ENCODE measurements around the gene STAC3.
A peak's percentile ranks its signal among the peaks of the same experiment; 100 is the strongest.

STAC3 gene

DNA sequence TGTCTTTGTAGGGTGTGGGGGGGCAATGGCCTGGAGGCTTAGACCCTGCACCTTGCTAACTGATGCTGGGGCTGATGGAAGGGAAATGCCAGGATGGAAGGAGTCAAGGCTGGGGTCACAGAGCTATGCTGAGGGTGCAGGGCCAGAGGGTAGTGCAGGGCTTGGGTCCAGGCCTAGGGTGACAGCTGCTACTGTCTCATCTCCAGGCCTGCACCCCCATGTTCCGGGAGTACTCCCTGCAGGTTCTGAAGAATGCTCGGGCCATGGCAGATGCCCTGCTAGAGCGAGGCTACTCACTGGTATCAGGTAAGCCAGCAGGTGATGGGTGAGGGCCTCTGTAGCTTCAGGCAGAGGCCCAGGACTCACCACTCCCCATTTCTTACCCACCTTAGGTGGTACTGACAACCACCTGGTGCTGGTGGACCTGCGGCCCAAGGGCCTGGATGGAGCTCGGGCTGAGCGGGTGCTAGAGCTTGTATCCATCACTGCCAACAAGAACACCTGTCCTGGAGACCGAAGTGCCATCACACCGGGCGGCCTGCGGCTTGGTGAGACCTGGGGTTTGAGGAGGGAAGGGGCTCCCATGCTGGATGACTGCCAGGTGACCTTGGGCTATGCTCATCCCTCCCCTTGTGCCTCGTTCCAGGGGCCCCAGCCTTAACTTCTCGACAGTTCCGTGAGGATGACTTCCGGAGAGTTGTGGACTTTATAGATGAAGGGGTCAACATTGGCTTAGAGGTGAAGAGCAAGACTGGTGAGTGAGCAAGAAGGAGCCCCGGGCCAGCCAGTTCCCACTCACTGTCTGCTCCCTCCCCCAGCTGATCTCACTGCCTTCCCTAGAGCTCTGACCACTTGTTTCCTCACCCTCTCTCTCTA is 17.4 kb downstream of the STAC3 start:
- no peak for TF ChIP-seq TAF1 (IDR thresholded peaks at IDR 0.05; ENCODE audit: borderline replicate concordance, low read depth, low read length)
- DNase-seq (ENCODE audit: insufficient read length): no peak
- FAIRE-seq: no peak

GRCh38 chr12:57232156-57232756 is 18.7 kb downstream of the STAC3 start:
- DNase-seq (ENCODE audit: insufficient read length) (no peak), FAIRE-seq (no peak)
- no peak for TF ChIP-seq TAF1 (IDR thresholded peaks at IDR 0.05; ENCODE audit: borderline replicate concordance, low read depth, low read length)
- no peak for TF ChIP-seq POLR2A (IDR thresholded peaks at IDR 0.05; ENCODE audit: low read depth, low read length)

- TF ChIP-seq POLR2A (IDR thresholded peaks at IDR 0.05; ENCODE audit: low read depth, low read length): no peak
- no peak for TF ChIP-seq TAF1 (IDR thresholded peaks at IDR 0.05; ENCODE audit: borderline replicate concordance, low read depth, low read length)
- TF ChIP-seq POLR2AphosphoS5 (IDR thresholded peaks at IDR 0.05; ENCODE audit: low read depth, low read length): no peak
- DNase-seq (ENCODE audit: insufficient read length) (no peak), FAIRE-seq (no peak)
These were observed 19.5 kb downstream of the STAC3 start for GRCh38 chr12:57231276-57232021.

DNA sequence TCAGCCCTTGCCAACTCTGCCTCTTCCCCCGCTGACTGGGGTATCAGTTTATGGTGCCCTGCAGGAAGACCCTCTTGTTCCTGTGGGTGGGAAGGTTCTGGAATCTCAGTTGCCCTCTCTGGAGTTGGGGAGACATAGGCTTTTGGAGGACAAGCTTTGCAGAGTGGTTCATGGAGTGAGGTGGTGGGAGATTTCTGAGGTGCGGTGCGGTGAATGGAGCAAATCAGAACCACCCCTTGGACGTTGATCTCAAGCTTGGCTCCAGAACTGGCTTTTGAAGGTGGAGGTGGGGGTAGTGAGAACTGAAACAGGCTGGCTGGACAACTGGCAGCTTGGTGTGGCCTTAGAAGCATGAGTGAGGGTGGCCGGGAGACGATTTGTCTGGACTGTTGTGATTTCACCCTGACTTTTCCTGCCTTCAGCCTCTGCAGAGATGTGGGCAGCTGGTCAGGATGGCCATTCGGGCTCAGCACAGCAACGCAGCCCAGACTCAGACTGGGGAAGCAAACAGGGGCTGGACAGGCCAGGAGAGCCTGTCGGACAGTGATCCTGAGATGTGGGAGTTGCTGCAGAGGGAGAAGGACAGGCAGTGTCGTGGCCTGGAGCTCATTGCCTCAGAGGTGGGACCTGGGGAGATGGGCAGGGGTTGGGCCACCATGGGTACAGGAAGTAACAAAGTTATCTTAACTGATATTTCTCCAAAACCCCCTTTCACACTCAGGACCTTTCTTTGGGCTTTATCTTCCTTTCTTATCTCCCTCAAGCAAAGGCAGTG is 20.4 kb downstream of the STAC3 start:
- TF ChIP-seq TAF1 (IDR thresholded peaks at IDR 0.05; ENCODE audit: borderline replicate concordance, low read depth, low read length) (no peak), POLR2A (IDR thresholded peaks at IDR 0.05; ENCODE audit: low read depth, low read length) (peak; percentile 7; the same call in 1 of the 2 replicates)
- DNase-seq (ENCODE audit: insufficient read length) (no peak), FAIRE-seq (no peak)

DNA sequence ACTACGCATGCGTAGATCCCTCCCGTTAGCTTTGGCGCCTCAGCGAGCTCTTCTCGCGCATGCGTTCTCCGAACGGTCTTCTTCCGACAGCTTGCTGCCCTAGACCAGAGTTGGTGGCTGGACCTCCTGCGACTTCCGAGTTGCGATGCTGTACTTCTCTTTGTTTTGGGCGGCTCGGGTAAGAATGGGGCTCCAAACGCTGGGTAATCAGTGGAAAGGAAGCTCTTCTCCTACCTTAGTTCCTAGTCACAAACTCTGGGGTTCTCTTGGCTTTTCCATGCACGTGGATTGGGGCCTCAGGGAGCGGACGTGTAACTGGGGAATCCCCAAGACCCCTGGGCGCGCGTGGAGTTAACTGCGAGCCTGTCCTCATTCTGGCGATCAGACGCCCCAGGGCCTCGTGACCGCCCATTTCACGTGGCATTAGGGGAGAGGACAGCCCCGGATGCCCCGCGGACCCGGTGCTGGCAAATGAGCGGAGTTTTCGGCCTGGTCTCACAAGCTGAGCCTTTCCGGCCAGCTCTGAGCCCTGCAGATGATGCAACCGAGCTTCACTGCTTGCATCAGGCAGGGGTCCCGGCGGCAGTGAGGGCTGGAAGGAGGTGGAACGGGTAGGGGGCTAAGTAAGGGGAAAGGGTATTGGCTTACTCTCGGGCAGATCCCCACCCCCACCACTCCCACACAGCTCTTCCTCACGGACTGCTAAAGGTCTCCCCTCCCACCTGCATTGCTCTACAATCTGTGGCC is 21.2 kb downstream of the STAC3 start, which contains the start of gene SHMT2:
Gene SHMT2, plus strand, starts transcription at position 78 of the 747 bp plus-strand sequence. Its CDS starts 68 bp downstream, at position 146.
- DNase-seq (ENCODE audit: insufficient read length) (peak; percentile 98), FAIRE-seq (peak; percentile 98)
- TF ChIP-seq POLR2A (IDR thresholded peaks at IDR 0.05; ENCODE audit: low read depth, low read length): peak; percentile 59
- no peak for TF ChIP-seq TAF1 (IDR thresholded peaks at IDR 0.05; ENCODE audit: borderline replicate concordance, low read depth, low read length)
- TF ChIP-seq POLR2AphosphoS5 (IDR thresholded peaks at IDR 0.05; ENCODE audit: low read depth, low read length): peak; percentile 70

DNA sequence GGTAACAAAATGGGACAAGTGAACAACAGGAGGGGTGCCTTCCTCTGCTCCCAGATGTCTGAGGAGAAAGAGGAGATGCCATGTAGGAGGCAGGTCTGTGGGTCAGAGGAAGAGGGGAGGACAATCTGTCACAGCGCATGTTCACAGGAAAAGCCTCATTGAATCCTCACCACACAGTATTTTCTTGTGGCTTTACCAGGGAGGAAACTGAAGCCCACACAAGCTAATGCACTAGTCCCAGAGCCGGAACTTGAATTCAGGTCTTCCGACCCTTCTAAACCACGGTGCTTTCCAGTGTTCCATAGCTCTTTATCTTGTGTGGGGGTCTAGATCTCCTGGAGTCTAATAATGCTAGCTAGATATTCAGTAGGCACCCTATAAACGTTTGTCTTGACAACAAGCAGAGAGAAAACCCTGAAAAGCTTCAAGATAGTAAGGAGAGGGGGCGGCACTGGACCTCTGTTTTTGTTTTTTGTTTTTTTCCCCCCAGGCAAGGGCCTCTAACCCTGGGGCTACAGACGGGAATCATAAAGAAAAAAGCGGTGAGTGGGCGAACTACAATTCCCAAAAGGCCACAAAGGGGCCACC is 21.8 kb downstream of the STAC3 start:
- DNase-seq (ENCODE audit: insufficient read length) (no peak), FAIRE-seq (no peak)
- TF ChIP-seq POLR2AphosphoS5 (IDR thresholded peaks at IDR 0.05; ENCODE audit: low read depth, low read length): no peak
- TF ChIP-seq TAF1 (IDR thresholded peaks at IDR 0.05; ENCODE audit: borderline replicate concordance, low read depth, low read length): no peak
- no peak for TF ChIP-seq POLR2A (IDR thresholded peaks at IDR 0.05; ENCODE audit: low read depth, low read length)

DNA sequence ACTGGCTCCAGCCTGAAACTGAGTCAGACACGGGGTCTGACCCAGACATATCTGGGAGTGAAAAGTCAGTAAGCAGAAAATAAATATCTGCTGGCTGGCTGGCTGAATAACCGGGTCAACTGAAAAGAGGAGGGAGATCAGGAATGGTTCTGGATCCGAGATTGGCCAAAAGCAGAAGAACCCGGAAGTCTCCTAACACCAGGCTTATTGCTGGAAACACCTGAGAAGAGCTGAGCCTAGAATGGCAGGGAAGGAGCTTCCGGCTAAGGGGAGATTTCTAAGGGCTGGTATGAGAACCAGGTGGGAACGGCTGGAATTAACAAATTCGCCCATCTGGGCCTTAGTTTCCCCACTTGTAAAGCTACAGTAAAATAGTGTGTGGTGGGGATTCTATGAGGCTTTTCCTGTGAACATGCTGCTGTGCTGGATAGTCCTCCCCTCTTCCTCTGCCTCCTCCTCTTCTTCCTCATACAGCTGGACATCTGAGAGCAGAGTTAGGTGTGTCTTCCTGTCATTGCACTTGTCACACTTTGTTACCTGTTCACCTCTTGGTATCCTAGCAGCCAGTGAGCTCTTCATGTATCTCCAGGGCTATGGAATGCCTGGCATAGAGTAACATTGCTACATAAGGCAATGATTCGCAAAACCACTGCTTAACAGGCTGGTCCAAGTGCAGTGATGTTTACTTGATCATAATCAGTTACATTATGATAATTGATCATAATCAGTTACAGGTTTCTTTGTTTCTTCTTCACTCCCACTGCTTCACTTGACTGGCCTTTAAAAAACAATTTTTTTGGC is 23.5 kb downstream of the STAC3 start:
- DNase-seq (ENCODE audit: insufficient read length): no peak
- no peak for TF ChIP-seq TAF1 (IDR thresholded peaks at IDR 0.05; ENCODE audit: borderline replicate concordance, low read depth, low read length)
- TF ChIP-seq POLR2A (IDR thresholded peaks at IDR 0.05; ENCODE audit: low read depth, low read length): no peak
- TF ChIP-seq POLR2AphosphoS5 (IDR thresholded peaks at IDR 0.05; ENCODE audit: low read depth, low read length): no peak
- no peak for FAIRE-seq

- no peak for TF ChIP-seq POLR2AphosphoS5 (IDR thresholded peaks at IDR 0.05; ENCODE audit: low read depth, low read length)
- TF ChIP-seq TAF1 (IDR thresholded peaks at IDR 0.05; ENCODE audit: borderline replicate concordance, low read depth, low read length): no peak
- no peak for TF ChIP-seq POLR2A (IDR thresholded peaks at IDR 0.05; ENCODE audit: low read depth, low read length)
These were observed 24.2 kb downstream of the STAC3 start for GRCh38 chr12:57226588-57227314.

DNA sequence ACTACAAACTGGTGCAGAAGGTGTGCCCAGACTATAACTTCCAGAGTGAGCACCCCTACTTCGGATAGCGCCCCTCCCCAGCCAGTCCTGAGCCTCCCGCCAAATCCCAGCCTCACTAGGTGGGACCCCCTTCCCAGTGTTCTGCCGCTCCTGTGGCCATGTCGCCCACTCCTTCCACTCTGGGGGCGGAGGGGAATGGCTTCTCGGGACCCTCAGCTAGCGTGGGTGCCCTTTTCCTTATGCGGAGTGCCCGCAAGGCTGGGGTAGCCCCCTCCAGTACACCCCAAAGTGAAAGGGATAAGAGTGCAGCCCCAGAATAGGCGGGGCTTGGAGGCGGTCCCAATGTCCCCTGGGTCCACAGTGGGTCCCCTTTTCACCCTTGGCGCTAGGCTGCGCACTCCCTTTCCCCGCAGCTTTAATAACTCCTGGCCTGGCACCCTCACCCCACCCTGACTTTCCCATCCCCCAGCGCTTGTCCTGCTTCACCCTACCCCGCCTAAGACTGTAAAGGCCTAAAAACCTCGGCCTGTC is 25.2 kb downstream of the STAC3 start:
- no peak for TF ChIP-seq POLR2A (IDR thresholded peaks at IDR 0.05; ENCODE audit: low read depth, low read length)
- TF ChIP-seq TAF1 (IDR thresholded peaks at IDR 0.05; ENCODE audit: borderline replicate concordance, low read depth, low read length): no peak
- TF ChIP-seq POLR2AphosphoS5 (IDR thresholded peaks at IDR 0.05; ENCODE audit: low read depth, low read length): no peak
- DNase-seq (ENCODE audit: insufficient read length) (no peak), FAIRE-seq (no peak)

More at GRCh38 chr12:57226588-57227314, 24.2 kb downstream of the STAC3 start:
- DNase-seq (ENCODE audit: insufficient read length) (no peak), FAIRE-seq (no peak)

Data from GM12892 (cell line).